GM12878 (cell line): Measurements from ENCODE around the gene DES.

Experiments used
- EZH2 ChIP-seq: IDR thresholded peaks from 2 replicates; pipeline ENCODE4 v1.6.1; 2012; ENCODE audit warnings: low read depth, mild to moderate bottlenecking, control low read depth, inconsistent platforms, low read length, borderline replicate concordance; ENCODE audit not compliant: control insufficient read depth
- RFX5 ChIP-seq: IDR thresholded peaks from 2 replicates; pipeline ENCODE4 v1.6.1; 2011; ENCODE audit warnings: low read depth, low read length, improper control_type of control experiment
- ZNF384 ChIP-seq: IDR thresholded peaks from 2 replicates; pipeline ENCODE4 v1.6.1; 2012; ENCODE audit warnings: low read depth, mild to moderate bottlenecking, low read length, improper control_type of control experiment, borderline replicate concordance
- TF ChIP-seq, protein P1 (sequence below): IDR thresholded peaks from 2 replicates; pipeline ENCODE4 v1.6.1; 2012; ENCODE audit warnings: low read depth, low read length, improper control_type of control experiment
- TF ChIP-seq, protein P2 (sequence below): IDR thresholded peaks from 2 replicates; pipeline ENCODE4 v1.6.1; 2012; ENCODE audit warnings: low read depth, low read length, improper control_type of control experiment
- TF ChIP-seq, protein P3 (sequence below), 3 experiments: IDR thresholded peaks in 2 of 3; conservative IDR thresholded peaks in 1 of 3; 2 replicates each; pipeline ENCODE4 v1.5.1; 2011; ENCODE audit warnings: low read depth in 3 of 3, low read length in 3 of 3, mild to moderate bottlenecking in 3 of 3, control low read depth in 2 of 3, moderate library complexity in 2 of 3, inconsistent platforms in 1 of 3, mixed read lengths in 1 of 3; ENCODE audit not compliant: control insufficient read depth in 2 of 3, insufficient read depth in 1 of 3; ENCODE audit errors: extremely low read depth in 1 of 3
- TF ChIP-seq, protein P4 (sequence below): IDR thresholded peaks from 2 replicates; pipeline ENCODE4 v1.6.1; 2012; ENCODE audit warnings: mild to moderate bottlenecking, low read depth, low read length

DNA sequence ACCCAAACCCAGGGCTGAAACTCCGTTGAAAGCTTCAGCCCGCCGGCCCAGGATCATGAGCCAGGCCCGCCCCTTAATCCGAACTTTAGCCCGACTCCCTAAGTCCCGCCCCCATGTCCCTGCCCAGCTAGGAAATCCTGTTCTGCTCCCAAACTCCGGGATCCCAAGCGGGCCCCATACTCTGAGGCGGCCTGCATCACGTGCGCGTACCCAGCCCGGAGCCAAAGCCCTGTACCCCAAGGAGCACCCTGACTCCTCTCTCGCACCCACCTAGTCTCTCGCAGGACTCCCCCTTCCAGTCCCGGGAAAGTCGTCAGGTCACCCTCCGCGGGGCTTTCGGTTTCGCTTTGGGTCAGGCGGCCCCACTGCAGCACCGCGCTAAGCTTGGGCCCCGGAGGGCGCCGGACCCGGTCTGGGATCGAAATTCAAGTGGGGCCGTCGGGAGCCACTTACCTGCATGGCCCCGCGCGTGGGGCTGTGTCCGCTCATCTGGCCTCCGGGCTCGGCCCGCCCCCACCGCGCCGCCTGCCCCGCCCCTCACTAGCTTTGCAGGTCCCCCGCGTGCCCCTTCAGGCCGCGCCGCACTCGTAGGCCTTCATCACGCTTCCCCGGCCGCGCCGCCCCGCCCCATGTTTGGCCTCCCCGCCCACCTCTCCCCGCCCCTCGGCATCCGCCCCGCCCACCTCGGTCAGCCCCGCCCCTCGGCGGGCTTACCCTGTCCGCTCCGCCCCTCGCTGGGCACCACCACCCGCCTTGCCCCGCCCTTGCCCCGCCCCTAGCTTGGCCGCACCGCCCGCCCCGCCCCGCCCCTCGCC is 30.7 kb upstream of the DES start, which contains the start of gene DNPEP:
- TF ChIP-seq RFX5 (no peak), EZH2 (no peak), ZNF384 (no peak)
- TF ChIP-seq, protein P1, sequence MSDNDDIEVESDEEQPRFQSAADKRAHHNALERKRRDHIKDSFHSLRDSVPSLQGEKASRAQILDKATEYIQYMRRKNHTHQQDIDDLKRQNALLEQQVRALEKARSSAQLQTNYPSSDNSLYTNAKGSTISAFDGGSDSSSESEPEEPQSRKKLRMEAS, result no peak; the same call in 1 of the 2 replicates
- TF ChIP-seq, protein P2, sequence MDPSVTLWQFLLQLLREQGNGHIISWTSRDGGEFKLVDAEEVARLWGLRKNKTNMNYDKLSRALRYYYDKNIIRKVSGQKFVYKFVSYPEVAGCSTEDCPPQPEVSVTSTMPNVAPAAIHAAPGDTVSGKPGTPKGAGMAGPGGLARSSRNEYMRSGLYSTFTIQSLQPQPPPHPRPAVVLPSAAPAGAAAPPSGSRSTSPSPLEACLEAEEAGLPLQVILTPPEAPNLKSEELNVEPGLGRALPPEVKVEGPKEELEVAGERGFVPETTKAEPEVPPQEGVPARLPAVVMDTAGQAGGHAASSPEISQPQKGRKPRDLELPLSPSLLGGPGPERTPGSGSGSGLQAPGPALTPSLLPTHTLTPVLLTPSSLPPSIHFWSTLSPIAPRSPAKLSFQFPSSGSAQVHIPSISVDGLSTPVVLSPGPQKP, result no peak
- TF ChIP-seq, protein P3, sequence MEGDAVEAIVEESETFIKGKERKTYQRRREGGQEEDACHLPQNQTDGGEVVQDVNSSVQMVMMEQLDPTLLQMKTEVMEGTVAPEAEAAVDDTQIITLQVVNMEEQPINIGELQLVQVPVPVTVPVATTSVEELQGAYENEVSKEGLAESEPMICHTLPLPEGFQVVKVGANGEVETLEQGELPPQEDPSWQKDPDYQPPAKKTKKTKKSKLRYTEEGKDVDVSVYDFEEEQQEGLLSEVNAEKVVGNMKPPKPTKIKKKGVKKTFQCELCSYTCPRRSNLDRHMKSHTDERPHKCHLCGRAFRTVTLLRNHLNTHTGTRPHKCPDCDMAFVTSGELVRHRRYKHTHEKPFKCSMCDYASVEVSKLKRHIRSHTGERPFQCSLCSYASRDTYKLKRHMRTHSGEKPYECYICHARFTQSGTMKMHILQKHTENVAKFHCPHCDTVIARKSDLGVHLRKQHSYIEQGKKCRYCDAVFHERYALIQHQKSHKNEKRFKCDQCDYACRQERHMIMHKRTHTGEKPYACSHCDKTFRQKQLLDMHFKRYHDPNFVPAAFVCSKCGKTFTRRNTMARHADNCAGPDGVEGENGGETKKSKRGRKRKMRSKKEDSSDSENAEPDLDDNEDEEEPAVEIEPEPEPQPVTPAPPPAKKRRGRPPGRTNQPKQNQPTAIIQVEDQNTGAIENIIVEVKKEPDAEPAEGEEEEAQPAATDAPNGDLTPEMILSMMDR (IDR thresholded peaks at IDR 0.05 in 2 of 3, conservative IDR thresholded peaks at IDR 0.05 in 1 of 3; ENCODE audit: control insufficient read depth in 2 of 3, extremely low read depth in 1 of 3, insufficient read depth in 1 of 3, low read depth in 3 of 3, low read length in 3 of 3), result no peak
- TF ChIP-seq, protein P4, sequence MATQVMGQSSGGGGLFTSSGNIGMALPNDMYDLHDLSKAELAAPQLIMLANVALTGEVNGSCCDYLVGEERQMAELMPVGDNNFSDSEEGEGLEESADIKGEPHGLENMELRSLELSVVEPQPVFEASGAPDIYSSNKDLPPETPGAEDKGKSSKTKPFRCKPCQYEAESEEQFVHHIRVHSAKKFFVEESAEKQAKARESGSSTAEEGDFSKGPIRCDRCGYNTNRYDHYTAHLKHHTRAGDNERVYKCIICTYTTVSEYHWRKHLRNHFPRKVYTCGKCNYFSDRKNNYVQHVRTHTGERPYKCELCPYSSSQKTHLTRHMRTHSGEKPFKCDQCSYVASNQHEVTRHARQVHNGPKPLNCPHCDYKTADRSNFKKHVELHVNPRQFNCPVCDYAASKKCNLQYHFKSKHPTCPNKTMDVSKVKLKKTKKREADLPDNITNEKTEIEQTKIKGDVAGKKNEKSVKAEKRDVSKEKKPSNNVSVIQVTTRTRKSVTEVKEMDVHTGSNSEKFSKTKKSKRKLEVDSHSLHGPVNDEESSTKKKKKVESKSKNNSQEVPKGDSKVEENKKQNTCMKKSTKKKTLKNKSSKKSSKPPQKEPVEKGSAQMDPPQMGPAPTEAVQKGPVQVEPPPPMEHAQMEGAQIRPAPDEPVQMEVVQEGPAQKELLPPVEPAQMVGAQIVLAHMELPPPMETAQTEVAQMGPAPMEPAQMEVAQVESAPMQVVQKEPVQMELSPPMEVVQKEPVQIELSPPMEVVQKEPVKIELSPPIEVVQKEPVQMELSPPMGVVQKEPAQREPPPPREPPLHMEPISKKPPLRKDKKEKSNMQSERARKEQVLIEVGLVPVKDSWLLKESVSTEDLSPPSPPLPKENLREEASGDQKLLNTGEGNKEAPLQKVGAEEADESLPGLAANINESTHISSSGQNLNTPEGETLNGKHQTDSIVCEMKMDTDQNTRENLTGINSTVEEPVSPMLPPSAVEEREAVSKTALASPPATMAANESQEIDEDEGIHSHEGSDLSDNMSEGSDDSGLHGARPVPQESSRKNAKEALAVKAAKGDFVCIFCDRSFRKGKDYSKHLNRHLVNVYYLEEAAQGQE, result no peak
